Type B pancreatic cell (in vitro differentiated cells): ENCODE measurements around the gene DONSON. TPM values are rescaled to one million over a fixed set of nuclear protein-coding genes. Genes with fewer than 3 reads are reported as not detected.
A peak's percentile ranks its signal among the peaks of the same experiment; 100 is the strongest.

Experiments
- DNase-seq: peaks from one replicate; pipeline ENCODE4 v3.0.0; 2021; ENCODE audit warnings: mixed read lengths; ENCODE audit not compliant: unreplicated experiment; ENCODE audit errors: extremely low spot score
- H3K27ac Mint-ChIP-seq: 2 replicates; pipeline ENCODE4 v1.8.0; 2021; ENCODE audit warnings: mild to moderate bottlenecking, mixed read lengths
- H3K27me3 Mint-ChIP-seq: 2 replicates; pipeline ENCODE4 v1.8.0; 2021; ENCODE audit warnings: mixed read lengths
- H3K36me3 Mint-ChIP-seq: 2 replicates; pipeline ENCODE4 v1.8.0; 2021; ENCODE audit warnings: mixed read lengths
- H3K4me1 Mint-ChIP-seq: one replicate; pipeline ENCODE4 v1.8.0; 2021; ENCODE audit warnings: mixed read lengths; ENCODE audit not compliant: unreplicated experiment
- H3K4me3 Mint-ChIP-seq: 2 replicates; pipeline ENCODE4 v1.8.0; 2021; ENCODE audit warnings: mild to moderate bottlenecking, mixed read lengths
- H3K9me3 Mint-ChIP-seq: 2 replicates; pipeline ENCODE4 v1.8.0; 2021; ENCODE audit warnings: mixed read lengths
- CTCF ChIP-seq: fragments of 200-600 bp; sonication (generic); conservative IDR thresholded peaks from 2 replicates; pipeline ENCODE4 v1.5.0; 2021; ENCODE audit warnings: antibody characterized with exemption, mild to moderate bottlenecking
- total RNA-seq: library from RNA; stranded (reverse); gene quantifications from 2 replicates; pipeline ENCODE4 v1.2.1, GENCODE V29; 2021; ENCODE audit warnings: low replicate concordance

The DONSON gene
- total RNA-seq, 1 donor from 2014 or later: 27.4 TPM

- H3K27ac Mint-ChIP-seq: peak within 1 kb of the TSS; percentile 100
- H3K4me3 Mint-ChIP-seq: peak within 1 kb of the TSS; percentile 97
- no peak for TF ChIP-seq CTCF
- peaks cover 19% of the 10 kb centered on the region for H3K4me1 Mint-ChIP-seq
- H3K9me3 Mint-ChIP-seq: no peaks in the 10 kb centered on the region
- no peaks in the 10 kb centered on the region for H3K27me3 Mint-ChIP-seq
- peak; percentile 88 for DNase-seq
- H3K36me3 Mint-ChIP-seq: peaks cover 28% of the 10 kb centered on the region
These were observed 46.5 kb downstream of the DONSON start, which contains the start of gene GART for GRCh38 chr21:33541756-33542639. Gene GART, minus strand, starts transcription at chr21:33542117. Its CDS starts 2,802 bp downstream, at chr21:33539315.

- peaks cover 34% of the 10 kb centered on the region for H3K36me3 Mint-ChIP-seq
- peak overlapping the region; percentile 100 for H3K27ac Mint-ChIP-seq
- H3K27me3 Mint-ChIP-seq: no peaks in the 10 kb centered on the region
- DNase-seq: no peak
- H3K4me1 Mint-ChIP-seq: peaks cover 19% of the 10 kb centered on the region
- no peak for TF ChIP-seq CTCF
- no peaks in the 10 kb centered on the region for H3K9me3 Mint-ChIP-seq
- peak overlapping the region; percentile 97 for H3K4me3 Mint-ChIP-seq
These were observed 47.3 kb downstream of the DONSON start for GRCh38 chr21:33541105-33541711.

DNA sequence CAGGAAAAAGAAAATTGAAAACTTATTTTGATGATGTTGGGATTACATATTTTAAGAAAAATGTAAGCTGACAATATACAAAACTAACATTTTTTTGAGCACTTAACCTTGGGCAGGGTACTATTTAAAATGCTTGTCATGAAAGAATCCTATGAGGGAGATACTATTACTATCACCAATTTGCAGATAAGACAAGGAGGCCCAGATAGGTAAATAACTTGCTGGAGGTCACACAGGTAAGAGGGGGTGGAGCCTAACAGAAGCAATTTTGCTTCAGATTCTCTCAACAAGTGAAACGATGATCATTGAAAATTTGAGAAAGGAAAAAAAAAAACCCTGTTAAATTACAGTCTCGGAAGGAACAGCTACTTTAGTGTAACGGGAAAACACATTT lies 47.8 kb downstream of the DONSON start:
- no peak for TF ChIP-seq CTCF
- Mint-ChIP-seq H3K27me3 (no peaks in the 10 kb centered on the region), H3K4me1 (peaks cover 14% of the 10 kb centered on the region), H3K9me3 (no peaks in the 10 kb centered on the region), H3K4me3 (peak overlapping the region; percentile 97), H3K36me3 (peaks cover 29% of the 10 kb centered on the region), H3K27ac (peak overlapping the region; percentile 100)
- no peak for DNase-seq

GRCh38 chr21:33539616-33540015 lies 48.9 kb downstream of the DONSON start:
- Mint-ChIP-seq H3K27ac (no peak overlapping the region), H3K4me1 (peaks cover 10% of the 10 kb centered on the region), H3K36me3 (peaks cover 33% of the 10 kb centered on the region), H3K4me3 (no peak overlapping the region), H3K27me3 (no peaks in the 10 kb centered on the region), H3K9me3 (no peaks in the 10 kb centered on the region)
- no peak for DNase-seq
- TF ChIP-seq CTCF: no peak

DNA sequence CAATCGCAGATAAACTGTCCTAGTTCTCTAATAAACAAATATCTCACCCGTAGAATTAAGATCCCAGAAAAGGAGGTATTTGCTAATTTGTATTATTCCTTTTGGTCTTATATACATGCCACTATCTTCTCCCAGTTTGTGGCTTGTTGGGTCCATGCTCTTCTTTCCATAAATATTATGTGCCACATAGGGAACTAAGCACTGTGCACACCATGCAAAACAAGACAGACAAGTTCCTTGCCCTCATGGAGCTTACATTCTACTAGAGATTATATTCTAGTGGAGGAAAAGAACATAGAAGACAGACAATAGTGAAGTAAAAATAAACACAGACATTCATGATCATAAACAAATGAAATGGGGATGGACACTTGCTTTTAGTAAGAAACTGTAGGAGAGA lies 51.3 kb downstream of the DONSON start:
- H3K27ac Mint-ChIP-seq: no peak overlapping the region
- no peaks in the 10 kb centered on the region for H3K9me3 Mint-ChIP-seq
- H3K4me3 Mint-ChIP-seq: no peak overlapping the region
- no peak for DNase-seq
- TF ChIP-seq CTCF: no peak
- peaks cover 36% of the 10 kb centered on the region for H3K36me3 Mint-ChIP-seq
- no peaks in the 10 kb centered on the region for H3K27me3 Mint-ChIP-seq
- H3K4me1 Mint-ChIP-seq: peaks cover 10% of the 10 kb centered on the region
